MM.1S (cell line): ENCODE results near the gene MYPN.

ENCODE experiments used
- CTCF ChIP-seq: fragments of 300-600 bp; sonication (generic); IDR thresholded peaks from 2 replicates; pipeline ENCODE4 v1.5.1; 2016; ENCODE audit warnings: antibody characterized with exemption, low read length, mixed read lengths
- EZH2 ChIP-seq: fragments of 300-600 bp; sonication (generic); optimal IDR thresholded peaks from 2 replicates; pipeline ENCODE3; 2017; ENCODE audit warnings: low read depth, mild to moderate bottlenecking, antibody characterized with exemption, low read length, mixed read lengths

GRCh38 chr10:68080853-68081431 is 28.3 kb upstream of the MYPN start:
- TF ChIP-seq CTCF (no peak), EZH2 (no peak)
